NCI-H510A (cell line): Measurements from ENCODE around the gene PLPPR3.

Experiments
- DNase-seq: peaks from one replicate; lab custom pipeline; 2025; lab: John Stamatoyannopoulos, UW

PLPPR3 gene

DNA sequence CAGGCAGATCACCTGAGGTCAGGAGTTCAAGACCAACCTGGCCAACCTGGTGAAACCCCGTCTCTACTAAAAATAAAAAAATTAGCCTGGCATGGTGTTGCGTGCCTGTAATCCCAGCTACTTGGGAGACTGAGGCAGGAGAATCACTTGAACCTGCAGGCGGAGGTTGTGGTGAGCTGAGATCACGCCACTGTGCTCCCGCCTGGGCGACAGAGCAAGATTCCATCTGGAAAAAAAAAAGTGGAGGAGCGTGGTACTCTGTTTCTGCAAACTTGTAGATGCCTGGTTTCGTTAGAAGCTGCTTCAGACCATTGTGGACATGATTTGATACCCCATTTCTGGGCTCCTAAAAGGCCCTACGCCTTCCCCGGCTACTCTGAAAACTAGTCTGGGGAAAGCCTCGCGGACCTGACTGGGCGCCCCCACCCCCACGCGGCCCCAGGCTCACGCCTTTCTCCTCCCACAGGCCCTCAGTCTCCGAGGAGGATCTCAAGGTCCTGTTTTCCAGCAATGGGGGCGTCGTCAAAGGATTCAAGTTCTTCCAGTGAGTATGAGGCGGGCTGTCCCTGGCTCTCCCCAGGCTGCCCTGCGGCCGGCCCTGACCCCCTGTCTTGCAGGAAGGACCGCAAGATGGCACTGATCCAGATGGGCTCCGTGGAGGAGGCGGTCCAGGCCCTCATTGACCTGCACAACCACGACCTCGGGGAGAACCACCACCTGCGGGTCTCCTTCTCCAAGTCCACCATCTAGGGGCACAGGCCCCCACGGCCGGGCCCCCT, 11.5 kb downstream of the PLPPR3 start:
- no peak for DNase-seq

DNA sequence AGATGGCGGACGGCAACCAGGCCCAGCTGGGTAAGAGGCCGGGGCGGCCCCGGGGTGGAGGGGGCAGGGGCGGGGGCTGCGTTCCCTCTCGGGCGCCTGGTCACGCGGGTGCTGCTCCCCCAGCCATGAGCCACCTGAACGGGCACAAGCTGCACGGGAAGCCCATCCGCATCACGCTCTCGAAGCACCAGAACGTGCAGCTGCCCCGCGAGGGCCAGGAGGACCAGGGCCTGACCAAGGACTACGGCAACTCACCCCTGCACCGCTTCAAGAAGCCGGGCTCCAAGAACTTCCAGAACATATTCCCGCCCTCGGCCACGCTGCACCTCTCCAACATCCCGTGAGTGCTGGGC, 13.4 kb downstream of the PLPPR3 start:
- no peak for DNase-seq

GRCh38 chr19:807627-808422, 13.9 kb downstream of the PLPPR3 start:
- no peak for DNase-seq

DNA sequence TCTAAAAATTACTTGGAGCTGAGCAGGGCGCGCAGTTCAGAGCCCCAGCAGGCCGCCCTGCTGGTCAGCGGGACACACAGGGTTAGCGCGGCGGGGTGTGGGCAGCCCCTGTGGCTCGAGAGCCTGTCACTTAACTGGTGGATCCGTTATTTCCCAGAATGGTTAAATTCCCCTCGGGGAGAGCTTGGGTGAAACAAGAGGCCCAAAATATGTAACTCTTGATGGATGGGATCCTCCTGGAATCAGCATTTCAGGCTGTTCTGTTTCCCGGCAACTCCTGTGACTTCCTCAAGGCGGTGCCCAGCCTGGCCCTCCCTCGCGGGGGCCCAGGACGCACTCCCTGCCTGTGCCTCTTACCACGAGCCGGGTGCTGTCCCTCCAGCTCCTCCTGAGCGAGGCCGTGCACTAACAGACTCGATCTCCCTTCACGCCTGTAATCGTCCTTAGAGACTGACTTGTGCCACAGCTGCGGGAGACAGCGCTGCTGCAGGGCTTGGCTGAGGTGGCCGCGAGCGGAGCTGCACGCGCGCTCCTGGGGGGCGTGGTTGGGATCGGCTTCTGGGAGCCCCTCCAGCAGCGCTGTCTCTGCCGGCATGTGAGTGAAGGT, 14.8 kb downstream of the PLPPR3 start:
- no peak for DNase-seq

DNA sequence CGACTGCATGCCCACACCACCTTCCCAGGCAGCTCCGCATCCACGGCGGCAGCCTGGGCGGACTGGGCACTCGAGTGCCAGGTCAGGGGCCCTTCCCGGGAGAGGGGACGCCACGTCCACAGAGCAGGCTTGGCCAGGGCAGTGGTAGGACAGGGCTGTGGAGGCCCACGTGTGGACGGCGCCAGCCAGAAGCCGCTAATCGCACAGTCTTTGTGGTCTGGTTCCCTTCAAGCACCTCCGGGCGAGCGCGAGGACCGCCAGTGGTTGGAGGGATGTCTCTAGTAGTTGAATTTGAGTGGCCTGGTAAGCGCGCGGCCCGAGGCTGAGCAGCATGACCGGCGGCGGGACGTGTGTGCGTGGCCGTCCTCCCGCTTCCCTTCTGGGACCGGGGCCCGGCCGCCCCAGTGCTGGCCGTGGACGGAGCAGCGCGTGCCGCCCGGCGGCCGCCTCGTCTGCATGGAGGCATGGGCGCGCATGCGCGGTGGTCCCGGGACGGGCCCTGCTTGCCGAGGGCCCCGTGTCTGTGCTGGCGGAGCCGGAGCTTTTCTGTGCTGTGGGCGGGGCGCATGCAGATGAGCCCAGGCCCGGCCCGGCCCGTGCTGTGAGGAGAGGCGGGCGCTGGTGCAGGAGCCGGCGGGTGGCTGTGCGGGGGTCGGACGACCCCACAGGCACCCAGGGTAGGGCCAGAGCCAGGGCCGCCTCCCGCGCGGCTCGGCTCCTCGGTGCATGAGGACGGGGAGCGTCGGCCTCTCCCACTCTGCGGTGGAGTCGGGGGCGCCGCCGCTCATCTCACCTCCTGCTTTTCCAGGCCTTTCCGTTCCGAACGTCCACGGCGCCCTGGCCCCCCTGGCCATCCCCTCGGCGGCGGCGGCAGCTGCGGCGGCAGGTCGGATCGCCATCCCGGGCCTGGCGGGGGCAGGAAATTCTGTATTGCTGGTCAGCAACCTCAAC, 15.9 kb downstream of the PLPPR3 start:
- no peak for DNase-seq

DNA sequence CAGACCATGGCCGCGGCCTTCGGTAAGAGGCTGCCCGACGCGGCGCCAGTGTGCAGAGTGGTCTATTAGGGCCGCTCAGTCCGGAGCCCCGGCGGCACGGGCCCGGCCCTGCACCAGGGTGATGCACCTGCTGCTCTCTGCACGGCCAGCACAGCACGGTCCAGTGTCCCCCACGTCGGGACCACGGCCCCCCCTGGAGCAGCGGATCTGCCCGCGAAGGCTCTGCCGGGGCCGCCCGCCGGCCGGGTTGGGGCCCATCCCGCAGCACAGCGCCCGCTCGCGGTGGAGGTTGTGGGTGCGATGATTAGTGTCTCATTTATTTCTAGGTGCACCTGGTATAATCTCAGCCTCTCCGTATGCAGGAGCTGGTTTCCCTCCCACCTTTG, 16.6 kb downstream of the PLPPR3 start:
- no peak for DNase-seq

- DNase-seq: no peak
Observed at GRCh38 chr19:804419-805165, 17.2 kb downstream of the PLPPR3 start.

DNA sequence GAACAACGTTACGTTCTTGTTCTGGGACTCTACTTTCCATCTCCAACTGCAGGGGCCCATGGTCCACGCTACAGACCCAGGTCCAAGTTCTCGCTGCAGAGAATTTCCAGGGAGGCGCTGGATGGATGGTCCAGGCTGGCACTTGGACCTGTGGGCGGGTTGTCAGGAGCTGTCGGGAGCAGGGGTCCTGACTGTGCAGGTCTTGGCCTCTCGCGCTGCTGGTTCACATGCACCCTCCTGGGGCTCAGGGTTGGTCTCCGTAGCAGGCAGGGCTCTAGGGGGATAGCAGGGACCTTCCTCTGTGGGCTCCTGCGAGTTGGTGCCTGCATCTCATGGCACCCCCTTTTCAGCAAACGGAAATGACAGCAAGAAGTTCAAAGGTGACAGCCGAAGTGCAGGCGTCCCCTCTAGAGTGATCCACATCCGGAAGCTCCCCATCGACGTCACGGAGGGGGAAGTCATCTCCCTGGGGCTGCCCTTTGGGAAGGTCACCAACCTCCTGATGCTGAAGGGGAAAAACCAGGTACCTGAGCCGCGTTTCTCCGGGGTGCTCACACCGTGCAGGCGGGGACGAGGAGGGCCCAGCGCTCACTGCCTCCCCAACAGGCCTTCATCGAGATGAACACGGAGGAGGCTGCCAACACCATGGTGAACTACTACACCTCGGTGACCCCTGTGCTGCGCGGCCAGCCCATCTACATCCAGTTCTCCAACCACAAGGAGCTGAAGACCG, 17.9 kb downstream of the PLPPR3 start:
- no peak for DNase-seq

GRCh38 chr19:803099-803561, 18.6 kb downstream of the PLPPR3 start:
- DNase-seq: no peak

DNA sequence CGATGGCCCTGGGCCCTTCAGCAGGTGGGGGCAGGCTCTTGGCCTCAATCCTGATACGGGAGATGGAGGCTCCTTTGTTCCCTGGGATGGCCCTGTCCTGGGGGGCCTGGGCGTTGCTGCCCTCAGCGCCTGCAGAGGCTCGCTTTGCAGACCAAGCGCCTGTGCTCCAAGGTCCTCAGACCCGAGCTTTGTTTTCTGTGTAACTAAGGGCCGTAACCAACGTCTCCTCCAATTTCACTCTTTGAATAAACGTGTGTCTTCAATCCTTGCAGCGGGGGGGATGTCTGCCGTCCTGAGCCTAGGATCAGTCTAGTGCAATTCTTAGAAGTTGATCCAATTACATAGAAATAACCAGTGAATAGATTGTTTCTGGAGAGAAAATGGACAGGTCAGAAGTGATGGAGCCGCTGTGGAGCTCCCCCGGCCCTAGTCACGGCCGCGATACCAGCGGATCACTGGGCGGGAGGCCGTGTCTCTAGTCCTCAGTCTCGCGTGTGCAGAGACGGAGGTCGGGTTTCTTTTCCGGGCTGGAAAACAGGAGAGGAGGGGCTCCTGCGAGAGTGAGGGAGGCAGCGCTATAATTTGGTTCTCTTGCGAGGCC, 19.2 kb downstream of the PLPPR3 start:
- no peak for DNase-seq

DNA sequence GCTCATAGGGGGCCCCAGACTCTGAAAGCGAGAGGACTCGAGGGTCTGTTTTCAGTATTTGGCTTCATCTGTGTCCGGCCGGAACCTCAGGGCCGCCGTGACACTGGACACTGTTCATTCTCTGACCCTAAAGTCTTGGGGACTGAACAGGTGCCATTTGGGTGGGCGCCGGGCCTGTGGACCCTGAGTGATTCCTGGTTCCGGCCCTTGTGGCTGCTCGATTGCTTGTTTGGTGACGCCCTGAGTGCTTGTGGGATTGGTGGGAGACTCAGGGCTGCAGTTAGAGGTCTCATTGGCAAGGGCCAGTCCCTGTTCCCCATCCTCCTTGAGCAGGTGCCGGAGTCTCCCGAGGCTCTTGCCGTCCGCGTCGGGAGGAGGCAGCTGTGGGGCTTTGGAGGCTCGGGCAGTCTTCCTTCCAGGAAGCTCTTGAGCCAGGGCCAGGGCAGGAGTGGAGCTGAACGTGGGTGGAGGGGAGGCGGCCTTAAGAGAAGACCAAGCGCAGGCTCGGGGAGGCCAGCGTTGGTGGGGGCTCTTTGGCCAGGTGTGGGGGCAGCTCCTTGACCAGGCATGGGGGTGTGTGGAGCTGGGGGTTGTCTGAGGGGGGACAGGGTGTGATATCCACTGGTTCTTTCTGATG, 19.8 kb downstream of the PLPPR3 start:
- DNase-seq: no peak

DNA sequence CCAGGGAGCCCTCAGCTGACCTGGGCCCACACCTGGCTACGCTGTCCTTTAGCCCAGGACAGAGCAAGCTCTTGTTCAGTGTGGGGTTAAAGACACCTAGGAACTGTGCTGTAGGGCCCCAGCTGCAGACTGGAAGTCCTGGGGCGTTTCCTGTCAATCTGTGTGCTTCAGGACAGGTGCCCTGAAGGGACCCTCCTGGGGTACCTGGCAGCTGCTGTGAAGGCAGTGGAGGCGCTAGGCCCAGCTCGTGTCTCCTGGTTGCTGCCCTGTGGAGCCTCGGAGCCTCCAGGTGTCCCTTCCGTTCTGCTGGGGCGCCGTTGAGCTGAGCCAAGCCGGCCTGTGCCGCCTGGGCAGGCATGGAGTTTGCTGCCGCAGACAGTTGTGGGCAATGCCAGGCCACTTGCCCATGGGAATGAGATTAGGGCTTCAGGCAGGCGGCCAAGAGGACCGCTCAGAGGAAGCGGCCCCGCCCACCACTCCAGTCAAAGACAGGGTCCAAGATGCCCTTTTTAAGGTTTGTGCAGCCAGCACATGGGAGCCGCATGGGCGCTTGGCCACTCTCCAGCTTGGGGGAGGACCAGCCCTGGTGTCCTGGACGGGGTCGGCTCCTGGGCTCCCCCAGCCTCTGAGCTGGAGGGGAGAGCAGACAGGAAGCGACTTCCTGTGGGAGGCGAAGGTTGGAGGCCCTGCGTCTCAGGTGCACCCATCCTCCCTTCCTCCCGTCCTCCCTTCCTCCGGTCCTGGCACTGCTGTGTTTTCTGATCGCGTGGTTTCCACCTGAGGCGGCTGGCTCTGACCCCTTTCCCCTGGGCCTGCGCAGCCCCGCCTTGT, 20.5 kb downstream of the PLPPR3 start:
- no peak for DNase-seq

DNA sequence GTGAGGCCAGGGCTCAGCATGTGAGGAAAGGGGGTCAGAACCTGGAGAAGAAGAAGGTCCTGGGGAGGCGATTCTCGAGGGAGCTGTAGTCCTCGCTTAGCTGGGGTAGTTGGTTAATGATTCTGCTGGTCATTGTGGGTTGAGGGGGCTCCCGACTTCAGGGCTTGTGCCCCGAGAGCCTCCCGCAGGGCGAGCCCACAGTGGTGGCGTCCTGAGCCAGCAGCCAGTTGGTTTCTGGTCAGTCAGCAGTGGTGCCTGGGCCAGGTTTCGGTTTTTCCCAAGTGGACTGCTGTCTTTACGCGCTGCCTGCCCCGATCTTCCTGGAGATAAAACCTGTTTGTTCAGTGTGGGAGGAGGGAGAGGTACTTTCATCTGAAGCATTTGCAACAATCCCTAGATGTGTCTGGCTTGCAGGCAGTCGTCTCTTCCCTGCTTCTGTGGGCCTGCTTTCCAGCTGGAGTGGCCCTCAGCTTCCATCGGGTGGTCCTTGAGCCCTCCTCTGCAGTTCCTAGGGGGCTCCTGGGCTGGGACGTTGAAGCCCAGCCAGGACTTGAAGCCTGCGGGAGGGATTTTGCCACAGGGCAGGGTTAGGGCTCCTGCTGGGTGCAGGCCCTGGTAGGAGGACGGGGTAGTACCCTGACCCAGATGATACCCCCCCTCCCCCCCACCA, 21.3 kb downstream of the PLPPR3 start:
- no peak for DNase-seq

GRCh38 chr19:799076-799881, 22.5 kb downstream of the PLPPR3 start:
- no peak for DNase-seq

- DNase-seq: no peak
Observed at GRCh38 chr19:798415-799075, 23.2 kb downstream of the PLPPR3 start.

GRCh38 chr19:797528-798414, 24.0 kb downstream of the PLPPR3 start:
- peak; percentile 89 for DNase-seq
